DND-41 (cell line): ENCODE measurements around the gene AGK.
A peak's percentile ranks its signal among the peaks of the same experiment; 100 is the strongest.

Experiments
- ATAC-seq: fragments of 200-7000 bp; cut with Tn5 transposase; 3 replicates; pipeline ENCODE4 v1.9.1; 2021; ENCODE audit warnings: low read depth; ENCODE audit not compliant: insufficient read depth
- DNase-seq: peaks from one replicate; pipeline ENCODE4 v3.0.0-alpha.2; 2020
- H2AFZ ChIP-seq: 2 replicates; pipeline ENCODE4 v1.6.0; 2012; ENCODE audit warnings: low read depth, low read length
- H3K27ac ChIP-seq: 2 replicates; pipeline ENCODE4 v1.5.1; 2012; ENCODE audit warnings: low read length, inconsistent platforms
- H3K27me3 ChIP-seq: fragments of 200-600 bp; sonication (generic); 2 replicates; pipeline ENCODE4 v1.6.0; 2012; ENCODE audit warnings: low read length, mild to moderate bottlenecking, inconsistent platforms; ENCODE audit not compliant: insufficient read depth, poor library complexity
- H3K36me3 ChIP-seq: 2 replicates; pipeline ENCODE4 v1.5.1; 2012; ENCODE audit warnings: low read length, inconsistent platforms; ENCODE audit not compliant: insufficient read depth
- H3K4me1 ChIP-seq: 2 replicates; pipeline ENCODE4 v1.5.1; 2012; ENCODE audit warnings: mild to moderate bottlenecking, low read length; ENCODE audit not compliant: insufficient read depth
- H3K4me2 ChIP-seq: 2 replicates; pipeline ENCODE4 v1.6.0; 2012; ENCODE audit warnings: mild to moderate bottlenecking, moderate library complexity, low read length, inconsistent platforms; ENCODE audit not compliant: insufficient read depth
- H3K4me3 ChIP-seq, 2 experiments: fragments of 200-600 bp in 1 of 2; shearing (Covaris generic) in 1 of 2; 2 replicates each; pipeline ENCODE4 v1.5.1; 2012 to 2016; ENCODE audit warnings: inconsistent platforms in 2 of 2, low read length in 2 of 2, mild to moderate bottlenecking in 2 of 2, low read depth in 1 of 2, moderate library complexity in 1 of 2
- H3K79me2 ChIP-seq: 2 replicates; pipeline ENCODE4 v1.6.0; 2012; ENCODE audit warnings: low read length, inconsistent platforms; ENCODE audit not compliant: insufficient read depth
- H3K9ac ChIP-seq: 2 replicates; pipeline ENCODE4 v1.6.0; 2012; ENCODE audit warnings: low read depth, mild to moderate bottlenecking, inconsistent platforms, low read length, moderate library complexity
- H3K9me3 ChIP-seq: 2 replicates; pipeline ENCODE4 v1.5.1; 2012; ENCODE audit warnings: low read length, moderate library complexity, mild to moderate bottlenecking, inconsistent platforms; ENCODE audit not compliant: insufficient read depth, severe bottlenecking
- H4K20me1 ChIP-seq: 2 replicates; pipeline ENCODE4 v1.6.0; 2012; ENCODE audit warnings: low read length; ENCODE audit not compliant: insufficient read depth
- CTCF ChIP-seq: IDR thresholded peaks from 2 replicates; pipeline ENCODE4 v1.5.1; 2012; ENCODE audit warnings: borderline replicate concordance, low read length, moderate library complexity, mild to moderate bottlenecking; ENCODE audit not compliant: poor library complexity, severe bottlenecking; ENCODE audit errors: extremely low read depth
- EZH2 ChIP-seq: IDR thresholded peaks from 3 replicates; pipeline ENCODE4 v1.6.1; 2012; ENCODE audit warnings: borderline replicate concordance, low read depth, mild to moderate bottlenecking, moderate library complexity, low read length, inconsistent platforms; ENCODE audit not compliant: severe bottlenecking

Gene AGK

GRCh38 chr7:141551094-141551781 lies at the start of gene AGK:
Gene AGK, plus strand, starts transcription at chr7:141551410. Its CDS starts 4,057 bp downstream, at chr7:141555467.
- H3K36me3 ChIP-seq = peaks cover 11% of the 10 kb centered on the region; the same call in 1 of the 2 replicates
- H3K9ac ChIP-seq = peak within 1 kb of the TSS; percentile 77
- peak within 1 kb of the TSS; percentile 87 for H3K4me2 ChIP-seq
- H3K9me3 ChIP-seq = no peaks in the 10 kb centered on the region
- DNase-seq (peak; percentile 86), ATAC-seq (peak; percentile 96)
- H3K27me3 ChIP-seq = no peaks in the 10 kb centered on the region
- TF ChIP-seq CTCF = no peak
- peak within 1 kb of the TSS; percentile 63 to 82 for H3K4me3 ChIP-seq
- H3K27ac ChIP-seq = peak within 1 kb of the TSS; percentile 80
- H4K20me1 ChIP-seq = no peaks in the 10 kb centered on the region
- peaks cover 30% of the 10 kb centered on the region for H3K4me1 ChIP-seq
- peaks cover 30% of the 10 kb centered on the region for H3K79me2 ChIP-seq
- H2AFZ ChIP-seq = peak within 1 kb of the TSS; percentile 99

- Histone ChIP-seq H2AFZ (no peak overlapping the region), H3K27me3 (peaks cover 6% of the 10 kb centered on the region), H3K27ac (no peak overlapping the region), H3K9ac (no peak overlapping the region), H3K4me2 (no peak overlapping the region), H3K36me3 (no peaks in the 10 kb centered on the region), H3K4me3 (no peak overlapping the region), H3K79me2 (no peaks in the 10 kb centered on the region), H3K9me3 (no peaks in the 10 kb centered on the region), H3K4me1 (no peaks in the 10 kb centered on the region), H4K20me1 (no peaks in the 10 kb centered on the region)
- DNase-seq = no peak
- ATAC-seq = no peak
- TF ChIP-seq EZH2 = no peak
- no peak for TF ChIP-seq CTCF
Observed at GRCh38 chr7:141501451-141501850, 49.8 kb upstream of the AGK start.

- H2AFZ ChIP-seq = no peak overlapping the region
- H3K36me3 ChIP-seq = no peaks in the 10 kb centered on the region
- no peaks in the 10 kb centered on the region for H3K27me3 ChIP-seq
- H3K9me3 ChIP-seq = no peaks in the 10 kb centered on the region
- TF ChIP-seq CTCF (no peak), EZH2 (no peak)
- no peaks in the 10 kb centered on the region for H3K4me1 ChIP-seq
- no peaks in the 10 kb centered on the region for H3K79me2 ChIP-seq
- no peak overlapping the region for H3K4me3 ChIP-seq
- H3K27ac ChIP-seq = no peak overlapping the region
- H3K4me2 ChIP-seq = no peak overlapping the region
- H3K9ac ChIP-seq = no peak overlapping the region
- no peak for DNase-seq
- no peaks in the 10 kb centered on the region for H4K20me1 ChIP-seq
- no peak for ATAC-seq
Observed at GRCh38 chr7:141511316-141511675, 39.9 kb upstream of the AGK start.
